GM12878 (cell line): Measurements from ENCODE around the gene WHRN. TPM values are rescaled to one million over a fixed set of nuclear protein-coding genes. Genes with fewer than 3 reads are reported as not detected.
A peak's percentile ranks its signal among the peaks of the same experiment; 100 is the strongest.

Source experiments
- ASH2L ChIP-seq: fragments of 300-600, 200-600 bp; sonication (generic); IDR thresholded peaks from 2 replicates; pipeline ENCODE4 v1.6.1; 2017; ENCODE audit warnings: low read depth, mild to moderate bottlenecking, borderline replicate concordance
- CEBPZ ChIP-seq: fragments of 150-350 bp; IDR thresholded peaks from 2 replicates; pipeline ENCODE4 v1.6.1; 2016; ENCODE audit warnings: low read depth, low read length
- DPF2 ChIP-seq: fragments of 450-650 bp; IDR thresholded peaks from 2 replicates; pipeline ENCODE4 v1.6.1; 2017; ENCODE audit warnings: mild to moderate bottlenecking
- HSF1 ChIP-seq: fragments of 150-350 bp; IDR thresholded peaks from 2 replicates; pipeline ENCODE4 v1.6.1; 2014; ENCODE audit warnings: mild to moderate bottlenecking, low read depth, low read length
- JUNB ChIP-seq: IDR thresholded peaks from 2 replicates; pipeline ENCODE4 v1.6.1; 2016; ENCODE audit warnings: antibody characterized with exemption, mild to moderate bottlenecking
- KAT2A ChIP-seq: conservative IDR thresholded peaks from 2 replicates; pipeline ENCODE4 v1.6.1; 2011; ENCODE audit warnings: low read depth, low read length; ENCODE audit not compliant: control insufficient read depth
- MAX ChIP-seq: IDR thresholded peaks from 2 replicates; pipeline ENCODE4 v1.6.1; 2012; ENCODE audit warnings: low read depth, low read length, improper control_type of control experiment
- MEF2B ChIP-seq: fragments of 450-650 bp; IDR thresholded peaks from 2 replicates; pipeline ENCODE4 v1.6.1; 2018; ENCODE audit warnings: mild to moderate bottlenecking, moderate library complexity; ENCODE audit not compliant: partially characterized antibody, poor library complexity, severe bottlenecking
- MTA2 ChIP-seq: fragments of 450-650 bp; IDR thresholded peaks from 2 replicates; pipeline ENCODE4 v1.6.1; 2016; ENCODE audit warnings: low read depth, mild to moderate bottlenecking, moderate library complexity
- NRF1 ChIP-seq: conservative IDR thresholded peaks from 2 replicates; pipeline ENCODE4 v1.6.1; 2011; ENCODE audit warnings: mild to moderate bottlenecking, low read depth, low read length, improper control_type of control experiment
- PAX5 ChIP-seq: IDR thresholded peaks from 2 replicates; pipeline ENCODE4 v1.6.1; 2011; ENCODE audit warnings: low read depth, low read length, borderline replicate concordance
- PKNOX1 ChIP-seq: fragments of 450-650 bp; IDR thresholded peaks from 2 replicates; pipeline ENCODE4 v1.6.1; 2016; ENCODE audit warnings: mild to moderate bottlenecking
- POLR2AphosphoS5 ChIP-seq: IDR thresholded peaks from 2 replicates; pipeline ENCODE4 v1.6.1; 2011; ENCODE audit warnings: mild to moderate bottlenecking, low read length, inconsistent platforms
- RUNX3 ChIP-seq: IDR thresholded peaks from 2 replicates; pipeline ENCODE4 v1.6.1; 2012; ENCODE audit warnings: low read length, inconsistent platforms
- SMARCA5 ChIP-seq: fragments of 450-650 bp; IDR thresholded peaks from 2 replicates; pipeline ENCODE4 v1.6.1; 2017; ENCODE audit warnings: mild to moderate bottlenecking
- TCF12 ChIP-seq: IDR thresholded peaks from 2 replicates; pipeline ENCODE4 v1.6.1; 2011; ENCODE audit warnings: low read depth, mild to moderate bottlenecking, low read length
- ZBED1 ChIP-seq: IDR thresholded peaks from 2 replicates; pipeline ENCODE4 v1.6.1; 2016; ENCODE audit warnings: borderline replicate concordance
- ZNF384 ChIP-seq: IDR thresholded peaks from 2 replicates; pipeline ENCODE4 v1.6.1; 2012; ENCODE audit warnings: low read depth, mild to moderate bottlenecking, low read length, improper control_type of control experiment, borderline replicate concordance
- ZNF687 ChIP-seq: fragments of 450-650 bp; IDR thresholded peaks from 2 replicates; pipeline ENCODE4 v1.6.1; 2017; ENCODE audit warnings: mild to moderate bottlenecking, moderate library complexity
- polyA plus RNA-seq, 11 experiments: library from polyadenylated mRNA; depleted of rRNA in 4 of 11; unstranded in 6 of 11; stranded (reverse) in 5 of 11; fragments of >200 nt; fragmentation: Nextera tagmentation in 4 of 11; fragmentation: Illumina TruSeq in 1 of 11; extraction: Ambion mirVana in 4 of 11; extraction: Trizol in 1 of 11; gene quantifications; 1 replicate in 1 of 11; 2 replicates in 10 of 11; pipeline versions ENCODE4 v1.2.1 to v1.2.3, GENCODE V29; 2011 to 2016; ENCODE audit warnings: inconsistent platforms in 2 of 11, missing spikeins in 2 of 11, low read depth in 1 of 11
- total RNA-seq, 4 experiments: library from RNA; depleted of rRNA in 3 of 4; stranded (reverse); fragments of >200 nt in 3 of 4; fragmentation: Illumina TruSeq in 1 of 4; extraction: Trizol in 1 of 4; gene quantifications; 2 replicates each; pipeline versions ENCODE4 v1.2.1 to v1.2.3, GENCODE V29; 2013 to 2021

Gene WHRN
- total and polyA plus RNA-seq, 10 of the 15 experiments (the other 5 are each of a cell fraction or from before 2014, with no cell fraction given), result 0.04 to 18.2 (median 0.68) TPM; not detected in 1

- peak; percentile 95 for TF ChIP-seq TCF12
- no peak for TF ChIP-seq CEBPZ
- peak; percentile 91 for TF ChIP-seq PKNOX1
- TF ChIP-seq HSF1, result no peak
- no peak for TF ChIP-seq RUNX3
- TF ChIP-seq ZNF687, result peak; percentile 96
- TF ChIP-seq NRF1, result no peak
- peak; percentile 81 for TF ChIP-seq PAX5
- peak; percentile 86 for TF ChIP-seq JUNB
- peak; percentile 97 for TF ChIP-seq DPF2
- TF ChIP-seq SMARCA5, result peak; percentile 99
- TF ChIP-seq ZNF384, result peak; percentile 91
- TF ChIP-seq MTA2, result peak; percentile 92
- TF ChIP-seq MEF2B, result peak; percentile 70
- TF ChIP-seq ASH2L, result peak; percentile 83; the same call in 1 of the 2 replicates
- no peak for TF ChIP-seq KAT2A
- TF ChIP-seq MAX, result no peak; the same call in 1 of the 2 replicates
- TF ChIP-seq POLR2AphosphoS5, result peak; percentile 91
- peak; percentile 72; the same call in 1 of the 2 replicates for TF ChIP-seq ZBED1
These were observed 119.7 kb downstream of the WHRN start (continued) for GRCh38 chr9:114385397-114386181.
